KMS-11 (cell line): ENCODE measurements around the gene SLC35F4.

Experiments
- H2AFZ ChIP-seq: fragments of 200-600 bp; sonication (generic); 2 replicates; pipeline ENCODE4 v1.6.1; 2016; ENCODE audit warnings: antibody characterized with exemption, mixed run types, low read depth
- H3K27ac ChIP-seq: fragments of 200-600 bp; sonication (generic); 2 replicates; pipeline ENCODE4 v1.6.1; 2016; ENCODE audit warnings: mild to moderate bottlenecking, mixed run types
- H3K27me3 ChIP-seq: fragments of 200-600 bp; sonication (generic); 2 replicates; pipeline ENCODE4 v1.6.1; 2017; ENCODE audit warnings: mild to moderate bottlenecking, low read depth, mixed run types, moderate library complexity; ENCODE audit not compliant: insufficient read depth
- H3K36me3 ChIP-seq: fragments of 200-600 bp; sonication (generic); 2 replicates; pipeline ENCODE4 v1.6.1; 2017; ENCODE audit warnings: mild to moderate bottlenecking, mixed run types; ENCODE audit not compliant: insufficient read depth
- H3K4me1 ChIP-seq: fragments of 200-600 bp; sonication (generic); 2 replicates; pipeline ENCODE4 v1.6.1; 2016; ENCODE audit warnings: mild to moderate bottlenecking, low read depth, mixed run types; ENCODE audit not compliant: poor library complexity, severe bottlenecking
- H3K4me2 ChIP-seq: fragments of 200-600 bp; sonication (generic); 2 replicates; pipeline ENCODE4 v1.7.0; 2016; ENCODE audit warnings: mild to moderate bottlenecking, mixed run types
- H3K4me3 ChIP-seq: fragments of 200-600 bp; sonication (generic); IDR thresholded peaks from 2 replicates; pipeline ENCODE4 v1.6.1; 2017; ENCODE audit warnings: low read depth, low read length, mixed read lengths; ENCODE audit not compliant: insufficient read depth
- H3K79me2 ChIP-seq: fragments of 200-600 bp; sonication (generic); 2 replicates; pipeline ENCODE4 v1.6.1; 2016; ENCODE audit warnings: low read depth, mixed run types; ENCODE audit not compliant: insufficient read depth
- H3K9ac ChIP-seq: fragments of 200-600 bp; sonication (generic); 2 replicates; pipeline ENCODE4 v1.6.1; 2016; ENCODE audit warnings: mild to moderate bottlenecking, mixed run types
- H4K20me1 ChIP-seq: fragments of 200-600 bp; sonication (generic); 2 replicates; pipeline ENCODE4 v1.6.1; 2016; ENCODE audit warnings: mild to moderate bottlenecking, mixed run types; ENCODE audit not compliant: insufficient read depth
- CTCF ChIP-seq: fragments of 200-600 bp; sonication (generic); conservative IDR thresholded peaks from 2 replicates; pipeline ENCODE4 v1.6.1; 2017; ENCODE audit warnings: low read depth, mild to moderate bottlenecking, antibody characterized with exemption, low read length, moderate library complexity, mixed read lengths

SLC35F4 gene

GRCh38 chr14:57657487-57657886 is 208.4 kb downstream of the SLC35F4 start:
- no peak overlapping the region for H3K27ac ChIP-seq
- TF ChIP-seq CTCF, result no peak
- no peaks in the 10 kb centered on the region for H3K4me1 ChIP-seq
- H3K4me3 ChIP-seq, result no peak overlapping the region
- no peaks in the 10 kb centered on the region for H3K27me3 ChIP-seq
- H4K20me1 ChIP-seq, result no peaks in the 10 kb centered on the region
- no peak overlapping the region for H3K4me2 ChIP-seq
- no peaks in the 10 kb centered on the region for H3K79me2 ChIP-seq
- no peak overlapping the region for H3K9ac ChIP-seq
- no peaks in the 10 kb centered on the region for H3K36me3 ChIP-seq
- no peak overlapping the region for H2AFZ ChIP-seq

GRCh38 chr14:57656853-57657252 is 209.0 kb downstream of the SLC35F4 start:
- Histone ChIP-seq H3K79me2 (no peaks in the 10 kb centered on the region), H2AFZ (no peak overlapping the region), H3K36me3 (no peaks in the 10 kb centered on the region), H4K20me1 (no peaks in the 10 kb centered on the region), H3K4me3 (no peak overlapping the region), H3K9ac (no peak overlapping the region), H3K27ac (no peak overlapping the region), H3K27me3 (no peaks in the 10 kb centered on the region), H3K4me2 (no peak overlapping the region), H3K4me1 (no peaks in the 10 kb centered on the region)
- TF ChIP-seq CTCF, result no peak

GRCh38 chr14:57652769-57653168 is 213.1 kb downstream of the SLC35F4 start:
- Histone ChIP-seq H3K27me3 (no peaks in the 10 kb centered on the region), H4K20me1 (no peaks in the 10 kb centered on the region), H3K4me2 (no peak overlapping the region), H2AFZ (no peak overlapping the region), H3K27ac (no peak overlapping the region), H3K9ac (no peak overlapping the region), H3K79me2 (no peaks in the 10 kb centered on the region), H3K4me3 (no peak overlapping the region), H3K36me3 (no peaks in the 10 kb centered on the region), H3K4me1 (no peaks in the 10 kb centered on the region)
- no peak for TF ChIP-seq CTCF

GRCh38 chr14:57641776-57642175 is 224.1 kb downstream of the SLC35F4 start:
- Histone ChIP-seq H3K79me2 (no peaks in the 10 kb centered on the region), H2AFZ (no peak overlapping the region), H4K20me1 (no peaks in the 10 kb centered on the region), H3K36me3 (no peaks in the 10 kb centered on the region), H3K4me3 (no peak overlapping the region), H3K4me2 (no peak overlapping the region), H3K27me3 (no peaks in the 10 kb centered on the region), H3K4me1 (no peaks in the 10 kb centered on the region), H3K27ac (no peak overlapping the region), H3K9ac (no peak overlapping the region)
- TF ChIP-seq CTCF, result no peak
